Middle frontal gyrus (tissue), 1 donor: ENCODE measurements around the gene SGF29.
"Not testable (repeated sequence)": the region's sequence is repeated elsewhere in the genome, so short reads cannot be mapped to it uniquely, and the experiment has no call there.

Experiments
- DNase-seq: peaks from one replicate; pipeline ENCODE4 v3.0.0-alpha.2; 2015; ENCODE audit warnings: low spot score; ENCODE audit errors: extremely low spot score

SGF29 gene

GRCh38 chr16:28553776-28554633 lies at the start of gene SGF29:
SGF29 (plus strand) TSS chr16:28553920; CDS start chr16:28581070, 27,150 bp downstream.
- DNase-seq = peak; percentile 89

- DNase-seq = no peak
These were observed 48.9 kb upstream of the SGF29 start for GRCh38 chr16:28504707-28505404.

GRCh38 chr16:28505489-28506137 lies 48.1 kb upstream of the SGF29 start:
- DNase-seq = no peak

- no peak for DNase-seq
These were observed 42.7 kb upstream of the SGF29 start for GRCh38 chr16:28511031-28511430.

GRCh38 chr16:28511801-28512789 lies 41.6 kb upstream of the SGF29 start:
- DNase-seq = no peak

GRCh38 chr16:28513484-28514181 lies 40.1 kb upstream of the SGF29 start:
- no peak for DNase-seq

GRCh38 chr16:28514246-28514645 lies 39.5 kb upstream of the SGF29 start:
- DNase-seq = no peak

GRCh38 chr16:28520672-28521071 lies 33.0 kb upstream of the SGF29 start:
- DNase-seq = no peak

- DNase-seq = no peak
These were observed 32.3 kb upstream of the SGF29 start for GRCh38 chr16:28521436-28521835.

- DNase-seq = no peak
These were observed 30.9 kb upstream of the SGF29 start for GRCh38 chr16:28522792-28523191.

GRCh38 chr16:28524681-28525171 lies 29.0 kb upstream of the SGF29 start:
- DNase-seq = no peak

- no peak for DNase-seq
These were observed 27.3 kb upstream of the SGF29 start for GRCh38 chr16:28526201-28527099.

- not testable (repeated sequence) for DNase-seq
These were observed 26.5 kb upstream of the SGF29 start for GRCh38 chr16:28527100-28527785.

GRCh38 chr16:28527985-28528384 lies 25.7 kb upstream of the SGF29 start:
- no peak for DNase-seq

- no peak for DNase-seq
These were observed 25.3 kb upstream of the SGF29 start for GRCh38 chr16:28528463-28528867.

GRCh38 chr16:28529124-28529523 lies 24.6 kb upstream of the SGF29 start:
- DNase-seq = no peak

- no peak for DNase-seq
These were observed 21.7 kb upstream of the SGF29 start for GRCh38 chr16:28531777-28532744.
